ENCODE measurements around the gene SEM1. TPM values are rescaled to one million over a fixed set of nuclear protein-coding genes. Genes with fewer than 3 reads are reported as not detected.

Gene SEM1
- polyA plus RNA-seq, 1 donor (not counting 4 experiments of a cell fraction or from before 2014, with no cell fraction given): 180 TPM

- H3K4me3 ChIP-seq (ENCODE audit: control insufficient read depth in 2 of 3, extremely low read depth in 1 of 3, insufficient read depth in 2 of 3, low read depth in 1 of 3, low read length in 3 of 3): no peak overlapping the region
- no peak overlapping the region for H3K27ac ChIP-seq (ENCODE audit: control insufficient read depth, insufficient read depth, low read length)
- no peaks in the 10 kb centered on the region for H3K79me2 ChIP-seq (ENCODE audit: control insufficient read depth, insufficient read depth, low read length)
- no peak overlapping the region for H2AFZ ChIP-seq (ENCODE audit: control insufficient read depth, low read length)
- no peaks in the 10 kb centered on the region for H4K20me1 ChIP-seq (ENCODE audit: control insufficient read depth, extremely low read depth, insufficient read depth, low read length)
- dilution Hi-C loops (cut with MboI; ENCODE audit: extremely low pct_ligation_motif_present, low sequenced_read_pairs): no loop called here
- H3K9me1 ChIP-seq (ENCODE audit: control insufficient read depth, extremely low read depth, insufficient read depth, low read length): no peaks in the 10 kb centered on the region
- no peak overlapping the region for H3K9ac ChIP-seq (ENCODE audit: control insufficient read depth, extremely low read depth, insufficient read depth, low read length)
- H3K9me3 ChIP-seq (ENCODE audit: control insufficient read depth, low read depth, low read length): no peaks in the 10 kb centered on the region
- DNase-seq (ENCODE audit: low read depth, low spot score) (no peak), FAIRE-seq (peak; percentile 39)
- H3K4me1 ChIP-seq (ENCODE audit: control insufficient read depth, extremely low read depth, insufficient read depth, low read length): peaks cover 3% of the 10 kb centered on the region
- H3K27me3 ChIP-seq (ENCODE audit: control insufficient read depth, extremely low read depth, insufficient read depth, low read length): no peaks in the 10 kb centered on the region
- no peaks in the 10 kb centered on the region for H3K36me3 ChIP-seq (ENCODE audit: control insufficient read depth in 2 of 2, extremely low read depth in 1 of 2, insufficient read depth in 2 of 2, low read length in 2 of 2)
- no peak overlapping the region for H3K4me2 ChIP-seq (ENCODE audit: control insufficient read depth, extremely low read depth, insufficient read depth, low read depth, low read length)
- TF ChIP-seq, protein P1, sequence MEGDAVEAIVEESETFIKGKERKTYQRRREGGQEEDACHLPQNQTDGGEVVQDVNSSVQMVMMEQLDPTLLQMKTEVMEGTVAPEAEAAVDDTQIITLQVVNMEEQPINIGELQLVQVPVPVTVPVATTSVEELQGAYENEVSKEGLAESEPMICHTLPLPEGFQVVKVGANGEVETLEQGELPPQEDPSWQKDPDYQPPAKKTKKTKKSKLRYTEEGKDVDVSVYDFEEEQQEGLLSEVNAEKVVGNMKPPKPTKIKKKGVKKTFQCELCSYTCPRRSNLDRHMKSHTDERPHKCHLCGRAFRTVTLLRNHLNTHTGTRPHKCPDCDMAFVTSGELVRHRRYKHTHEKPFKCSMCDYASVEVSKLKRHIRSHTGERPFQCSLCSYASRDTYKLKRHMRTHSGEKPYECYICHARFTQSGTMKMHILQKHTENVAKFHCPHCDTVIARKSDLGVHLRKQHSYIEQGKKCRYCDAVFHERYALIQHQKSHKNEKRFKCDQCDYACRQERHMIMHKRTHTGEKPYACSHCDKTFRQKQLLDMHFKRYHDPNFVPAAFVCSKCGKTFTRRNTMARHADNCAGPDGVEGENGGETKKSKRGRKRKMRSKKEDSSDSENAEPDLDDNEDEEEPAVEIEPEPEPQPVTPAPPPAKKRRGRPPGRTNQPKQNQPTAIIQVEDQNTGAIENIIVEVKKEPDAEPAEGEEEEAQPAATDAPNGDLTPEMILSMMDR (optimal IDR thresholded peaks at IDR 0.05 in 1 of 3, IDR thresholded peaks at IDR 0.05 in 1 of 3, conservative IDR thresholded peaks at IDR 0.05 in 1 of 3; ENCODE audit: extremely low read depth in 1 of 3, insufficient read depth in 2 of 3, low read length in 3 of 3): no peak
- TF ChIP-seq EZH2 (IDR thresholded peaks at IDR 0.05; ENCODE audit: low read length): no peak
Measured at GRCh38 chr7:96655956-96656355, 53.7 kb downstream of the SEM1 start.

GRCh38 chr7:96654630-96655188, 54.9 kb downstream of the SEM1 start:
- no peak overlapping the region for H3K4me2 ChIP-seq (ENCODE audit: control insufficient read depth, extremely low read depth, insufficient read depth, low read depth, low read length)
- H3K27me3 ChIP-seq (ENCODE audit: control insufficient read depth, extremely low read depth, insufficient read depth, low read length): no peaks in the 10 kb centered on the region
- no peaks in the 10 kb centered on the region for H4K20me1 ChIP-seq (ENCODE audit: control insufficient read depth, extremely low read depth, insufficient read depth, low read length)
- no peak overlapping the region for H3K9ac ChIP-seq (ENCODE audit: control insufficient read depth, extremely low read depth, insufficient read depth, low read length)
- no peak for FAIRE-seq
- no peaks in the 10 kb centered on the region for H3K9me1 ChIP-seq (ENCODE audit: control insufficient read depth, extremely low read depth, insufficient read depth, low read length)
- TF ChIP-seq, protein P1 (optimal IDR thresholded peaks at IDR 0.05 in 1 of 3, IDR thresholded peaks at IDR 0.05 in 1 of 3, conservative IDR thresholded peaks at IDR 0.05 in 1 of 3; ENCODE audit: extremely low read depth in 1 of 3, insufficient read depth in 2 of 3, low read length in 3 of 3): no peak
- no peak for TF ChIP-seq EZH2 (IDR thresholded peaks at IDR 0.05; ENCODE audit: low read length)
- H3K36me3 ChIP-seq (ENCODE audit: control insufficient read depth in 2 of 2, extremely low read depth in 1 of 2, insufficient read depth in 2 of 2, low read length in 2 of 2): no peaks in the 10 kb centered on the region
- H3K9me3 ChIP-seq (ENCODE audit: control insufficient read depth, low read depth, low read length): no peaks in the 10 kb centered on the region
- H2AFZ ChIP-seq (ENCODE audit: control insufficient read depth, low read length): no peak overlapping the region
- peaks cover 3% of the 10 kb centered on the region for H3K4me1 ChIP-seq (ENCODE audit: control insufficient read depth, extremely low read depth, insufficient read depth, low read length)
- H3K4me3 ChIP-seq (ENCODE audit: control insufficient read depth in 2 of 3, extremely low read depth in 1 of 3, insufficient read depth in 2 of 3, low read depth in 1 of 3, low read length in 3 of 3): no peak overlapping the region
- DNase-seq (ENCODE audit: low read depth, low spot score): no peak
- dilution Hi-C loops (cut with MboI; ENCODE audit: extremely low pct_ligation_motif_present, low sequenced_read_pairs): no loop called here
- H3K27ac ChIP-seq (ENCODE audit: control insufficient read depth, insufficient read depth, low read length): no peak overlapping the region
- no peaks in the 10 kb centered on the region for H3K79me2 ChIP-seq (ENCODE audit: control insufficient read depth, insufficient read depth, low read length)

Measured in keratinocyte (primary cell).